Measurements from ENCODE around the gene FAM241A.
"Not testable (repeated sequence)": the region's sequence is repeated elsewhere in the genome, so short reads cannot be mapped to it uniquely, and the experiment has no call there.

Gene FAM241A

DNA sequence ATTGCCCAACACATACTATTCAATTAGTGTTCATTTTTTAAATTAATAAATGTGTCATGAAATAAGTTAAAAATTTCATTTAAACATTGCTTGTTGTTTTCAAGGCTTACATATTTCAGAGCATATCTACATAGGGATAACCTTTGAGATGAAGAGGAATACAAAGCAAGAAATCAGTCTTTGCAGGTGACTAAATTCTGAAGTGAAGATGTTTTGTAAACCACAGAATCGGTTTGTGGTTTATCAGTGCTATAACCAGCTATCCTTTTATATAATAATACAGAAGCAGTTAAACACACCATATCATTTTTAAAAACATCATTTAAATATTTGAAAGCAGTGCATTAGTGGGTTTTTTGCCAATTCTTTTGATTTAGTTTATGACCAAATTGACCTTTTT, 26.9 kb downstream of the FAM241A start:
- H3K4me3 ChIP-seq (ENCODE audit: control insufficient read depth, low read depth, low read length), result no peak overlapping the region
- no peak for DNase-seq (ENCODE audit: low read depth)
- TF ChIP-seq, protein P1, sequence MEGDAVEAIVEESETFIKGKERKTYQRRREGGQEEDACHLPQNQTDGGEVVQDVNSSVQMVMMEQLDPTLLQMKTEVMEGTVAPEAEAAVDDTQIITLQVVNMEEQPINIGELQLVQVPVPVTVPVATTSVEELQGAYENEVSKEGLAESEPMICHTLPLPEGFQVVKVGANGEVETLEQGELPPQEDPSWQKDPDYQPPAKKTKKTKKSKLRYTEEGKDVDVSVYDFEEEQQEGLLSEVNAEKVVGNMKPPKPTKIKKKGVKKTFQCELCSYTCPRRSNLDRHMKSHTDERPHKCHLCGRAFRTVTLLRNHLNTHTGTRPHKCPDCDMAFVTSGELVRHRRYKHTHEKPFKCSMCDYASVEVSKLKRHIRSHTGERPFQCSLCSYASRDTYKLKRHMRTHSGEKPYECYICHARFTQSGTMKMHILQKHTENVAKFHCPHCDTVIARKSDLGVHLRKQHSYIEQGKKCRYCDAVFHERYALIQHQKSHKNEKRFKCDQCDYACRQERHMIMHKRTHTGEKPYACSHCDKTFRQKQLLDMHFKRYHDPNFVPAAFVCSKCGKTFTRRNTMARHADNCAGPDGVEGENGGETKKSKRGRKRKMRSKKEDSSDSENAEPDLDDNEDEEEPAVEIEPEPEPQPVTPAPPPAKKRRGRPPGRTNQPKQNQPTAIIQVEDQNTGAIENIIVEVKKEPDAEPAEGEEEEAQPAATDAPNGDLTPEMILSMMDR (conservative IDR thresholded peaks at IDR 0.05; ENCODE audit: control insufficient read depth, insufficient read depth, low read depth, low read length), result no peak

DNA sequence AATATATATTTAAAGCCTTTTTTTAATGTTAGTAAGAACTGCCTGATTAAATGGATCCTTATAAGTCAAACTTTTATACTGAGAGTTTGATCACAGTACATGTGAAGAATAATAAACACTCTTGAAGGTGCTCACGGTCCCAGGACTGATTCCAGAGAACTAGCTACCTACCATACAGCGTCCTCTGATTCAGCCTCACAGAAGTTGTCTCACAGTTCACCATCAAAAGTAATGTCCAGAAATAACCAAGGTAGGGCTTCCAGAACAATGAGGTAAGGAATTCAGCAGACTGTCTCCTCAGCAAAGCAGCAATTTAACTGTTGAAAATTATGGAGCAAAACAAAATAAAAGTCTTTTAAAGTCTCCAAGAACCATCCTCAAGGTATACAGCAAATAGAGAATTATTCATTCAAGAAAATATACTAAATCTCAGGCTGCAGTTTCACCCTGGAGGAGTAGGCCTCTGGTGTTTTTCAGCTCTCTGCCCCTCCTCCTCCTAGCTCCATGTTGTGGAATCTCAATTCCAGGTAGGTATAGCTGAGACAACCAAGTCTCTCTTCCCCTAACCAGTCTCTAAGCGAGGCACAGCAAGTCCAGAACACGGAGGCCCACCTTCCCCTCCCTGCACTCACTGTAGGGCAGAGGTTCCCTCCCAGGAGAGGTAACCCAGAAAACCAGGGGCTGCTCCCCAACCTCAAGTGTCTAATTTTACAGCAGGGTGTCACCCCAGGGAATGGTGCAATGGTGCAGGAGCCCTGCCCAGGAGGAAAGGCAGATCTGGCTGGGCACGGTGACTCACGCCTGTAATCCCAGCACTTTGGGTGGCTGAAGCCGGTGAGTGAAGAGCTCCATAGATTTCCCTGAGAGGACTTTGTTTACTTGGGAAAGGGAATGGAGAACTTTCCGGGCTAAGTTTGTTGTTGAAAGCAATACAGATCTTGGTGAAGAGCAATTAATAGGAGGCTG, 28.6 kb downstream of the FAM241A start:
- TF ChIP-seq, protein P1 (conservative IDR thresholded peaks at IDR 0.05; ENCODE audit: control insufficient read depth, insufficient read depth, low read depth, low read length), result no peak
- no peak overlapping the region for H3K4me3 ChIP-seq (ENCODE audit: control insufficient read depth, low read depth, low read length)
- peak; percentile 37 for DNase-seq (ENCODE audit: low read depth)

DNA sequence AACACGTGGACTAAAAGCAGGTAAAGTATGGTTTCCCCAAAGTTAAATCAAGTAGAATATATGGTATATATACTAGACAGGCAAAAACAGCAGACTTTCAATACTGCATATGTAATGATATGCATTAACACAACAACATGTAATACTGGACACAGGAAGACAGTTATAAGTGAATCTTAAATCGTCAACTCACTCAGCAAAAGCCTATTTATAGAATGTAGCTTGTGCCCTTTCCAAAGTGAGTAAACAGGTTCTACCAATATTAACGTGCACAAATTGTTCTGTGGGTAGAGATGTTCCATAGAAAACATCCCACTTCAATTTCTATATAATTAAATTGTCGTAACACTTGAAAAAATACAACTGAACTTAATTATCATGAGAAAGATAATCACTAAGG, 30.6 kb downstream of the FAM241A start:
- TF ChIP-seq, protein P1 (conservative IDR thresholded peaks at IDR 0.05; ENCODE audit: control insufficient read depth, insufficient read depth, low read depth, low read length), result no peak
- DNase-seq (ENCODE audit: low read depth), result no peak
- no peak overlapping the region for H3K4me3 ChIP-seq (ENCODE audit: control insufficient read depth, low read depth, low read length)

DNA sequence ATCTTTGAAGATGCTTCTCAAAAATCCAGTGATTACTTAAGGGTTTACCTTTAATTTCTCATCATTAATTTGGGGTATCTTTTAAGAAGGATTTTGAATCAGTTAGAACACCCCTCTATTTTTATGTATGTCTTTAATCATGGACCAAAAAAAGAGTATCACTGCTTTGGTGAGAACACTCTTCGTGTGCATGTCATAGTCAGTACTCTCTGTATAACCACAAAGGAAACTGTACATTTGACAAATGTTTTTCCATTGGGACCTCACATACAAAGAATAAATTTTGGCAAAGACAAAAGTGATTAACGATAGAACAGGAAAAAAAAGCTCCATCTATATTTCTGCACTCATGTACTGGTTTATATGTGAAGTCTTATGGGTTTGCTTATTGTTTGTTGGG, 31.3 kb downstream of the FAM241A start:
- TF ChIP-seq, protein P1 (conservative IDR thresholded peaks at IDR 0.05; ENCODE audit: control insufficient read depth, insufficient read depth, low read depth, low read length), result no peak
- no peak overlapping the region for H3K4me3 ChIP-seq (ENCODE audit: control insufficient read depth, low read depth, low read length)
- DNase-seq (ENCODE audit: low read depth), result no peak

DNA sequence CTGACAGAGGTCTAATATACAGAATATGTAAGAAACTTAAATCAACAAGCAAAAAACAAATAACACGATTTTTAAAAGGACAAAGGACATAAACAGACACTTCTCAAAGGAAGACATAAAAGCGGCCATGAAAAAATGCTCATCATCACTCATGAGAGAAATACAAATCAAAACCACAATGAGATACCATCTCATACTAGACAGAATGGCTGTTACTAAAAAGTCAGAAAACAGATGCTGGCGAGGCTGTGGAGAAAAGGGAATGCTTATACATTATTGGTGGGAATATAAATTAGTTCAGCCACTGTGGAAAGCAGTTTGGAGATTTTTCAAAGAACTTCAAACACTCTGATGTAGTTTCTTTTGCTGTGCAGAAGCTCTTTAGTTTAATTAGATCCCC, 33.5 kb downstream of the FAM241A start:
- not testable (repeated sequence) for H3K4me3 ChIP-seq (ENCODE audit: control insufficient read depth, low read depth, low read length)
- DNase-seq (ENCODE audit: low read depth), result peak; percentile 41

DNA sequence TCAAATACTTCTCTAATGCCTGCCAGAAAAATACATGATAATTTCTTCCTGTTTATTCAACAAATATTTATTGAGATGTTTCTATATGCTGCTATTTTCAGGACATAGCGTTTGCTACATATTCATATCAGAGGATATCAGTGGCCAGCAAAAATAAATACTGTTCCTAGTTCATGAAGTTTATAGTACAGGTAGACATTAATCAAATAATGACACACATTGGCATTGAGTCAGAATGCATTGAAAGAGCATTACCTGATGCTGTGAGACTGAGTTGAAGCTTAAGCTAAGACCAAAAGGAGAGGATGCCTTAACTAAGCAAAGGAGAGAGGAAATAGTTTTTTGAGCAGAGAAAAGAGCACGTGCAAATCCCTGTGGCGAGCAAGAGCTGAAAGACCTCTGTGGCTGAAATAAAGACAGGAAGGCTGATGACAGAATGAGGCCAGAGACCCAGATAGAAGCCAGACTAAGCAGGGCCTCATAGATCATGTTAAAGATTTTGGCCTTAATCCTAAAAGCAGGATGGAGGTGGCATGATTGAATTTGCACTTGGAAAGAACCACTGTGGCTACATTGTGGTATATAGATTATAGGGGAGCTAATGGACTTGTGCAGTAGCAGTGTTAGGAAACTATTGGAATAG, 36.2 kb downstream of the FAM241A start:
- TF ChIP-seq, protein P1 (conservative IDR thresholded peaks at IDR 0.05; ENCODE audit: control insufficient read depth, insufficient read depth, low read depth, low read length), result no peak
- H3K4me3 ChIP-seq (ENCODE audit: control insufficient read depth, low read depth, low read length), result no peak overlapping the region
- DNase-seq (ENCODE audit: low read depth), result no peak

DNA sequence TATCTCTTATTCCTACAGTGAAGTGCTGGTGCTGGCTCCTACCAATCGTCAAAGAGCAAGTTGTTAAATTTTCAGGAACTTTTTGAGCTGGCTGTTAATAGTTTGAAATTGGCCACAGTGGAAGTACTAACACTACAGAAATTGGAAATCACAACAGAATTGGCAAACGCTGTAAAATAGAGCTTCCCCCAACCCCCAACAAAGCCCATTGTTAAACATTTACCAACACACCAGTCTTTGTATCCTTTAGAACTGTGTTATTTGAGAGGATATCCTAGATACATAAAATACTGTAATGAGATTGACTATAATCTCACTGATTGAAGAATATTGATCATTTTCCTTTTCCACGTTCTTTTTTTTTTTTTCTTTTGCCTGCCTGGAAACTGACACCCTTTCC, 37.4 kb downstream of the FAM241A start:
- H3K4me3 ChIP-seq (ENCODE audit: control insufficient read depth, low read depth, low read length), result no peak overlapping the region
- TF ChIP-seq, protein P1 (conservative IDR thresholded peaks at IDR 0.05; ENCODE audit: control insufficient read depth, insufficient read depth, low read depth, low read length), result no peak
- no peak for DNase-seq (ENCODE audit: low read depth)

Data from fibroblast of mammary gland (primary cell).